GM19452 (cell line): ENCODE data around the gene OFD1.

Source experiments
- ATAC-seq: cut with Tn5 transposase; IDR thresholded peaks from one replicate; pipeline ENCODE4 v1.9.1; 2021; ENCODE audit not compliant: unreplicated experiment

The OFD1 gene

DNA sequence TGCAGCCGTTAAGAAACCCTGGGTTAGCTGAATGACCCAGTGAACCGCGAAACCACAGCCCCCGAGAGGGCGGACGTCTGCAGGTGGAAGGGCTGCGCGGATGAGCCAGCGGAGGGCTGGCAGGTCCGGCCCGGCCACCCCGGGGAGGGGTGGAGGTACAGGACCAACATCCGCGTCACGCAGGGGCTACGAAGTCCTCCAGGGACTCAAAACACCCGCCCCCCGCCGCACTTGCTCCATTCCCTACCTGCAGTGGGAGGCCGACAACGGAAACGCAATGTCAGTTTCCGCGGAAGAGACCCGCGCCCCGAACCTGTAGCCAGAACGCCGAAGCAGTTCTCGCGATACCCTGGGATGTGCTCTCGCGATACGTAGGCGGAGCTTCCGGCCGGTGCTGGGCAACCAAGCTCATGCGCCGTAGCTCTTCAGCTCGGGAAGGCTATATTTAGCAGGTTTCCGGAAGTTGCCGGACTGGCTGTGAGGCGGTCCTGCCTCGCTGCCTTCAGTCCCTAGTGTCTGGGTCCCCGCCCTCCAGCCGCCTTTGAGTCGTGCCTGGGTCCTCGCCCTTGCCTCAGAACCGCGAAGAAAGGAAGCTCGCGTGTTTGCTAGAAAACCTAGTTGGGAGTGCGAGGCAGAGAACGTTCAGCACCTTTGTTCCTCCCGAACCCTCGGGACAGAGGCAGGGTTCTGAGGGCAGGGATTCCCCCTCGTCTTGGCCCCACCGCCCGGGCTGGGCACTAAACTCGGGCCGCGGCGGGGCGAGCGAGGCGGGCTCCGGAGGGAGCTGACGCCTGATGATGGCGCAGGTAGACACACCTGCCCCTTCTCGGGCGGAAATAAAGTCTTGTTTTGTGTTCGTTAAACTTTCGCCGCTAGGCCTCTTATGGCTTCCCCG is at the start of gene OFD1, which contains the start of gene TRAPPC2:
TSS of gene OFD1 (plus strand) at position 471 of the 895 bp plus-strand sequence. CDS start at position 795, 324 bp downstream.
TSS of gene TRAPPC2 (minus strand) at position 343 of the 895 bp plus-strand sequence. CDS start 14,657 bp downstream, outside the sequence.
- ATAC-seq = peak; percentile 95

DNA sequence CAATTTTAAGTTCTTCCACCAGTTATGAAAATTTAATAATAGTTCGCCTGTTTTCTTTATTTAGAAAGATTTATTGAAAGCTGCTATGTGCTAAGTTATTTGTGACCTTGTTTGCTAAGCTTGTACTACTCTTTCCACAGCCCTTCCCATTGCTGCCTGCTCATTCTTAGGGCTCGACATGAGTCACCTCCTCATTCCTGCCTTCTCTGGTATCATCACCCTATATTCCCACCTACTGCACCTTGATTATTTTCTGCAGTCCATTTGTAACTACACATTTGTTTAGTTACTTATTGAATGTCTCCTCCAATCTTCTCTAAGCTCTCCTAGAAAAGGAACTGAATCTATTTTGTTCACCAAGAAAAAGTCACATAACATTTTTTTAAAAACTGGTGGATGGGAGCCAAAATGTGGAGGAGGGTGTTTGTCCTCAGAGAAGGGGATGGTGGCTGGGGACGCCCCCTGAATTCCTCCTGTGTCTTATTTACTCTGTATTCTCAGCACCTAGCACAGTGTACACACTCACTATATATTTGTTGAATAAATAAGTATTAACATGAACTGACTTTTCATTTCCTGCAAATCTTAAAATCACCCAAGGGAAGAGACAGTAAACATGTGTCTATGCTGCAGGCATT is 49.3 kb upstream of the OFD1 start:
- ATAC-seq = no peak

- no peak for ATAC-seq
These were observed 47.3 kb upstream of the OFD1 start for GRCh38 chrX:13687203-13687602.

DNA sequence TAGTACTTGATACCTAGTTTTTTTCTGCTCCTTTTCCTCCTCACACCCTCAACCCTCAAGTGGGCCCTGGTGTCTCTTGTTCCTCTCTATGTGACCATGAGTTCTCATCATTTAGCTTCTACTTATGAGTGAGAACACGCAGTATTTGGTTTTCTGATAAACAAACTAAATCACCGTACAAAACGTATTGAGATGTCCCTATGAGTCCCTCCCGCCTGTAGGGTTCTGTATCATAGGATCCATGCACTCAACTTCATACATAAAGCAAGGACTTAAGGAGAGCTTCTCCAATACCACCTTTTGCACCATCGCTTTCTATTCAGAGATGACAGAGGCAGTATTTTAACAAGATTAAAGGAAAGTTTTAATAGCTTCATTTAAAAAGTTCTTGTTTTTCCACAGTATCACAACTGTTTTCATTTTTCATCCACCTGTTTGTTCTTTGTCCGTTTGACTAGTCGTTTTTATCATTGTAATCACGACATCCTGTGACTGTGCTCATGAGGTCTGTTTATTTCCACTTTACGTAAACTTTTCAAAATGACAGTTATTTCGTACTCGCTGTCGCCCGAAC is 46.1 kb upstream of the OFD1 start:
- ATAC-seq = no peak

GRCh38 chrX:13688958-13689740 is 45.4 kb upstream of the OFD1 start, which contains the start of gene RAB9A:
RAB9A (plus strand) TSS chrX:13689128; CDS start chrX:13708747, 19,619 bp downstream.
- peak; percentile 76 for ATAC-seq

DNA sequence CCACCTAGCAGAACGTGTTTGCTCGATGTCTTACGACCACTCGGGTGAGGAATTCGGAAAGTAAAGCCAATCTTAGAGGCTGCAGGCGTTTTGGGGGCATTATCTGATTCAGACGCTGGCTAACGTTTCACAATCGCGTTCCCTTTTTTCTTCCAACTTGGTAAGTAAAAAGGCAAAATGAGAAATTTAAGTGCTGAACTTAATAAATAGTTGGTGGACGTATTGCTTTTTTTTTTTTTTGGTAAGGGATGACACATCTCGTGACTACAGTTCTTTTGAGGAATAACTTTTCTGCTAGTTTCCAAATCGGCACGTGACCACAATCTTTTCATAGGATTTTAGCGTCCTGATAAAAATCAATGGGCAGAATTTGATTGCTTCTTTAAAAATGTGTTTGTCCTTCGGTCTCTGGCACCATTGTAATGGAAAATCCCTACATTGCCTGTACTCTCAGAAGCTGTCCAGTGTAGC is 44.8 kb upstream of the OFD1 start:
- no peak for ATAC-seq

DNA sequence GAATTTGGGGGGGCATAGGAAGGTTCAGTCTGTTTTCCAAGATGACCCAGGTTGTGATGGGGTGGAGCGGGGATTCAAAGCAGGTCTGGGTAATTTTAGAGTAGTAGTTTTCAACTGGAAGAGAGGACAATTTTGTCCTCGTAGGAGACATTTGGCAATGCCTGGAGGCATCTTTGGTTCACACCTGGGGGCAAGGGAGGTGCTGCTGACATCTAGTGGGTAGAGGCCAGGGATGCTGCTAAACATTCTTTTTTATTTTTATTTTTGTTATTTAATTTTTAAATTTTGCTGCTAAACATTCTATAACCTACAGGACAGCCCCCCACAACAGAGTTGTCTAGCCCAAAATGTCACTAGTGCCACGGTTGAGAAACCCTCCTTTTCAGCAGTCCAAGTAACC is 43.7 kb upstream of the OFD1 start:
- ATAC-seq = no peak

DNA sequence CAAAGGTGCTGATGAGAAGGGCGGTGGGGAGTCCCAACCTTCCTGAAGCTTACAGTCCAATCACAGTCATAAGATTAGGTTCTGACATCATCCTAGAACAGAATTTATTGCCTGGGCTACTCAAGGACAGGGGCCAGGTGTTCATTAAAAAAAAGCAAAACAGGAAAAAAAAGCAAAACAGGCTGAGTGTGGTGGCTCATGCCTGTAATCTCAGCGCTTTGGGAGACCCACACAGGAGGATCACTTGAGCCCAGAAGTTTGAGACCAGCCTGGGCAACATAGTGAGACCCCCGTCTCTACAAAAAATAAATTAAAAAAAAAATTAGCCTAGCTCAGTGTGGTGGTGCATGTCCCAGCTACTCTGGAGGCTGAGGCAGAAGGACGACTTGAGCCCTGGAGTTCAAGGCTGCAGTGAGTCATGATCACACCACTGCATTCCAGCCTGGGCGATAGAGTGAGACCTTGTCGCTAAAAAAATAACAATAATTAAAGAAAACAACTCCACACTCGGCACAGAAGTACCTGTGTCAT is 42.6 kb upstream of the OFD1 start:
- ATAC-seq = no peak

DNA sequence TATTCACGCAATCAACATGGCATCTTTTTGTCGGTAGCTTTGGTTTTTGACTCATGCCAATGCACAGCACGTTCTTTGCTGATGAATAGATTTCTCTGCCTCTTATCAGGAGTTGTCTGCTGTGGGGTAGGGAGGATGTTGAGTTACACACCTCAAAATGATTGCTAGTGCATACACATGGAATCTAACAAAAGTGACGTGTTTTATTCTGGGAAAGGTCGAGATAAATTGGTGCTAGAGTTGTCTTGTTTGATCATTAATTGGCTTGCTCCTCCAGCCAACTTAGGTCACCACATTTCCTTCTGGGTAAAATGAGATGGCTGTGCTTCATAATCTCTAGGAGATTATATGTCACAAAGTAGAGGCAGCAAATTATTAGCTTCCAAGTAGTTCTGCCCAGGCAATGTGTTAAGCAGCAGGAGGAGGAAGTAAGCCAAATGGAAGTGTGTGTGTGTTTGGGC is 41.7 kb upstream of the OFD1 start:
- no peak for ATAC-seq

DNA sequence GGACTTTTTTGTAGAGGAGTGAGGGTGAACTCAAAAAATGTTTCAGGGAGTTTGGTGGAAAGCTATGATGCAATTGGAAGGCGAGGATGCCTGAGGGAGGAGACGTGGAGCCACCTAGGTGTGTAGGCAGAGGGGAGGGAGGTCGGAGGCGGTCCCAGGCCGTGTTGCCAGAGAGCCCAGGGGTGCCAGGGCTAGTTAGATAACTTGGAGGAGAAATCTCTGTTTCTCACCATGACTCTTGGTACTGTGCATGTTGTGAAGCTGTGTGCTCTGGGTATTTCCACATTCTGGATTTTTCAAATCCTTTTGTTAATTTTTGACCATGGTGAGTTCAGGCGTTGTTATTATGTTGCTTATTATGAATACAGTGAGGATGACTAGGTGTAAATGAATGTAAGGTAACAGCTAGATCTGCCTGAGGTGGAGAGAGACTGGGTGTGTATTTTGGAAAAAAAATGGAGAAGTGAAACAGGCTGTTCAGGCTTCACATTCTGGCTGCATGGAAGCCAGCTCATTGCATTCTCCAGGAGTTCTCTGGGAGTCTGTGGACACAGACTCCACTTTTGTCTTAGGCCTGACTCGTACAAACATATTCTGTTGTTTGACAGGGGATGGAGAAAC is 41.1 kb upstream of the OFD1 start:
- no peak for ATAC-seq

DNA sequence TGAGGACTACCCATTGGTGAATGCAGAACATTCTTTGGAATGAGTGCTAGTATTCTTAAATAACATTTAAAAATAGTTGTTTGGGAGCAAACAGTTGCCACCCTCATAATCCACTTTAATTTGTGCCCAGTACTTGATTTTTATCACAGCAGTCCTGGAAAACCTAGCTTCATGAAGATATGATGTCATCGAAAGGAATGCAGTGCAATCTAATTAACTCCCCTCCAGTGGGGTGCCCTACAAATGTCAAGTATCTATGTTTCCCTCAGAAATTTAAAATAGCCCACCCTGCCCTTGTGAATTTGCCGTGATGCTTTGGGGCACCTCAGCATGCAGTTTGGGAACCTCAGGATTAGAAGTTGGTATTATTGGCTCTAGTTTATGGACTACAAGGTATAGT is 40.2 kb upstream of the OFD1 start:
- no peak for ATAC-seq

DNA sequence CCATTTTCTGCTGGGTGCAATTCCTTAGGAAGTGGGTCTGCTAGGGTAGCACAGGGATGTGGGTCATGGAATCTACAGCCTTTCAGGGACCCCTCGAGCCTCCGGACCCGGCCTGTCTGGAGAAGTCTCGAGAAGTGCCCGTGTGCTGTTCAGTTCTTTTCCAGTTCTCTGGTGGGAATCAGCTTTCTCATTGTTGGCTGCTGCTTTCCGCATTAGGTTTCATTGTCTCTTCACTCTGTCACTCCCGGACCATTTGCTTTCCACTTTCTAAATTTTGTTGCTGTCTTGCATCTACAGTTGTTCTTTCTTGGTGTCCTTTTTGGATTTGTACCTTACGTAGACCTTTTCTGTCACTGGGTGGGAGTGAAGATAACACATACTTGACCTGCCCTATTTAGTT is 39.6 kb upstream of the OFD1 start:
- no peak for ATAC-seq

- ATAC-seq = no peak
These were observed 38.9 kb upstream of the OFD1 start for GRCh38 chrX:13695601-13696115.

DNA sequence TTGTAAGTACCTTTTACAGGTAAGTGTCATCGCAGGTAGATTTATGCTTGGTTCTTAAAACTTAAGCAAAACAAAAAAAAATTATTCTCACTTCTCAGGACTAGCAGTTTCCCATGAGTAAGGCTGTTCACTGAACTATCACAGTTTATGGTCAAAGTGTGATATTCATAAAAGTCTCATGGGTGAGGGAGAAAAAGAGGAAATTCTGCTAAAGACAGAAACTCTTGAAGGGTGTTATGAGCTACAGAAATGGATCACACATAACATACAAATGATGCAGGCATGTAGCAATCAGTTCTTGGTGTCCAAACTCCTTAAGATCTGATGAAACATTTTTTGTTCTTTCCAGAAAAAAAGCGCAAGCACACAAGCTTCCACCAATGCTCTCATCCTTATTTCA is 37.1 kb upstream of the OFD1 start:
- peak; percentile 72 for ATAC-seq

- peak; percentile 11 for ATAC-seq
These were observed 36.6 kb upstream of the OFD1 start for GRCh38 chrX:13697976-13698375.

GRCh38 chrX:13698432-13698831 is 36.1 kb upstream of the OFD1 start:
- no peak for ATAC-seq

DNA sequence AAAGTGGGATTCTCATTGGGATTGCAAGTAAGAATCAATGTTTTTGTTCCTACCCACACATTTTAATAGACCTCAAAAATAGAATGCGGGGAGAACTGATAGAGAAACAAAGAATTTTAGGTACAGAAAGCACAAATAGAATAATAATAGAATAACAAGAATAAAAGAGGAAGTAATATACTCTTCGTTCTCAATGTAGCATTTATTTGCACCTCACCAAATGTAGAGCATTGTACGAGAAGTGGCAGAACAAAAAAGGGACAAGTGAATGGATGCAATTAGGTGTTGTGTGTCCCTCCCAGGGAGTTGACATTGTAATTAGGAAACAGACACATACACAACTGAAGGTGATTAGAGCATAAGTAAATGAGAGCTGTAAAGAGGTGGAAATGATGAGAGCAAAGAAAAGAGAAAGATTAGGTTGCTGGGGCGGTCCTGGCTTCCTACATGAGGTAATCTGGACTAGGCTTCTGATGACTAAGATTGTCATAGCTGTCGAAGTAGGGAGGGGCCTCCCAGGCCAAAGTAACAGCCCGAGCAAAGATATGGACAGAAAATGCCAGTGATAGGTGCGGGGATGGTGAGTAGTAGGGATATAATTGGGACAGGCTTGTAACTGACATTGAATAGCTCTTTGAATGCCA is 35.2 kb upstream of the OFD1 start:
- ATAC-seq = peak; percentile 52

DNA sequence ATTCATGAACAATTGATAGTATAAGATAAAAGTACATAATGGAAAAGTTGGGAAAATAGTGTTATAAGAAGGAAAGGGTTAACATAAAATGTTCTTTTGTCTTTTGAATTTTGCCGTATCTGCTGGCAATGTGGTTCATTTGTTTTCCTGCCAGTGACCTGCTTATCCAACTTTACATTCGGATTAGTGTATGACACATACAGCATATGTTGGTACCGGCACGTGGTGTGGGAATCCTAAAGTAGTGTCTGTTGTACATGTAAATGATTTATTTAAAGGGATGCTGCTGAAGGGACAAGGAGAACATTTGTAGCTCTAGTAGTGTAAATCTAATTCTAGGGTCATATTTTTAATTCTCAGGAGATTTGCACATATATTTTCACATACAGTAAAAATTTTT is 34.2 kb upstream of the OFD1 start:
- no peak for ATAC-seq

DNA sequence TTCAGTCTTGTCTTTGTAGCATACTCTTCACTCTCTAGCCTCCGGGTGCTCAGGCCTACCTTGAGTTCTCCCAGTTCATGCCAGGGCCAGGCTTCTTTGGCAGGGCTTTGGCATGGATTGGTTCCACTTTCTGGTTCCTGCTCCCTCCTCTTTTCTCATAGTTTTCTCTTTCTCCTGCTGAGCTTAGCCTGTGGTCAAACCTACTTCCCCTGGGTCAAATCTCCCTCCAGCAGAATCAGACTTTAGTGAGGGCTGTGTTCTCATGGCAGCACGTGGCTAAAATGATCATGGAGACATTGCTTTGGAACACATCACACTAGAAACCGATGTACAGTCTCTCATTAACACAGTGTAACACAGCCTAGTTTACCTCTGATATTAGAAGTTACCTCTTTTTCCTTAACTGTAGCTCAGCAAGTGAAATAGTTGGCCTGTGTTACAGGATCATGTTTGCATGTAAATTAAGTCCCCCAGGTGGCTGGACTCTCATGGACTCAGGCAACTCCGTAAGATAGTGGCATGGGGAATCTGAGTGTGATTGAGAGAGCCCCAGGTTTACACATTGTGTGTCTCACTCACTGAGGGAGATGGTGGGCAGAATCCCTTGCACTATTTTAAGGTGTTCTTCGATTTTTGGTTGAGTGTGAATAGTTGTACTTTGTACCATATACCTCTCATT is 32.3 kb upstream of the OFD1 start:
- ATAC-seq = no peak
